ENCODE measurements around the gene MRPS34. TPM values are rescaled to one million over a fixed set of nuclear protein-coding genes. Genes with fewer than 3 reads are reported as not detected.

MRPS34 gene
- total and polyA plus RNA-seq, 9 of the 15 experiments (the other 6 are each of a cell fraction or from before 2014, with no cell fraction given) = 5.2 to 334 (median 92.8) TPM

- TF ChIP-seq ZNF140 (CRISPR knock-in tag; IDR thresholded peaks at IDR 0.05) (no peak), SAFB (IDR thresholded peaks at IDR 0.05; ENCODE audit: borderline replicate concordance, low read depth, low read length) (no peak), STAT5A (IDR thresholded peaks at IDR 0.05; ENCODE audit: borderline replicate concordance, low read length) (no peak), MCM3 (IDR thresholded peaks at IDR 0.05) (no peak), TBP (optimal IDR thresholded peaks at IDR 0.05; ENCODE audit: low read depth, low read length) (peak; percentile 39), JUN (IDR thresholded peaks at IDR 0.05; ENCODE audit: borderline replicate concordance, low read depth, low read length) (no peak), JUN (CRISPR knock-in tag; IDR thresholded peaks at IDR 0.05; ENCODE audit: borderline replicate concordance) (no peak), ZFP91 (CRISPR knock-in tag; IDR thresholded peaks at IDR 0.05) (peak; percentile 86), ZNF695 (CRISPR knock-in tag; IDR thresholded peaks at IDR 0.05) (no peak), HNRNPUL1 (IDR thresholded peaks at IDR 0.05; ENCODE audit: low read length) (no peak)
- TF ChIP-seq, protein P1, sequence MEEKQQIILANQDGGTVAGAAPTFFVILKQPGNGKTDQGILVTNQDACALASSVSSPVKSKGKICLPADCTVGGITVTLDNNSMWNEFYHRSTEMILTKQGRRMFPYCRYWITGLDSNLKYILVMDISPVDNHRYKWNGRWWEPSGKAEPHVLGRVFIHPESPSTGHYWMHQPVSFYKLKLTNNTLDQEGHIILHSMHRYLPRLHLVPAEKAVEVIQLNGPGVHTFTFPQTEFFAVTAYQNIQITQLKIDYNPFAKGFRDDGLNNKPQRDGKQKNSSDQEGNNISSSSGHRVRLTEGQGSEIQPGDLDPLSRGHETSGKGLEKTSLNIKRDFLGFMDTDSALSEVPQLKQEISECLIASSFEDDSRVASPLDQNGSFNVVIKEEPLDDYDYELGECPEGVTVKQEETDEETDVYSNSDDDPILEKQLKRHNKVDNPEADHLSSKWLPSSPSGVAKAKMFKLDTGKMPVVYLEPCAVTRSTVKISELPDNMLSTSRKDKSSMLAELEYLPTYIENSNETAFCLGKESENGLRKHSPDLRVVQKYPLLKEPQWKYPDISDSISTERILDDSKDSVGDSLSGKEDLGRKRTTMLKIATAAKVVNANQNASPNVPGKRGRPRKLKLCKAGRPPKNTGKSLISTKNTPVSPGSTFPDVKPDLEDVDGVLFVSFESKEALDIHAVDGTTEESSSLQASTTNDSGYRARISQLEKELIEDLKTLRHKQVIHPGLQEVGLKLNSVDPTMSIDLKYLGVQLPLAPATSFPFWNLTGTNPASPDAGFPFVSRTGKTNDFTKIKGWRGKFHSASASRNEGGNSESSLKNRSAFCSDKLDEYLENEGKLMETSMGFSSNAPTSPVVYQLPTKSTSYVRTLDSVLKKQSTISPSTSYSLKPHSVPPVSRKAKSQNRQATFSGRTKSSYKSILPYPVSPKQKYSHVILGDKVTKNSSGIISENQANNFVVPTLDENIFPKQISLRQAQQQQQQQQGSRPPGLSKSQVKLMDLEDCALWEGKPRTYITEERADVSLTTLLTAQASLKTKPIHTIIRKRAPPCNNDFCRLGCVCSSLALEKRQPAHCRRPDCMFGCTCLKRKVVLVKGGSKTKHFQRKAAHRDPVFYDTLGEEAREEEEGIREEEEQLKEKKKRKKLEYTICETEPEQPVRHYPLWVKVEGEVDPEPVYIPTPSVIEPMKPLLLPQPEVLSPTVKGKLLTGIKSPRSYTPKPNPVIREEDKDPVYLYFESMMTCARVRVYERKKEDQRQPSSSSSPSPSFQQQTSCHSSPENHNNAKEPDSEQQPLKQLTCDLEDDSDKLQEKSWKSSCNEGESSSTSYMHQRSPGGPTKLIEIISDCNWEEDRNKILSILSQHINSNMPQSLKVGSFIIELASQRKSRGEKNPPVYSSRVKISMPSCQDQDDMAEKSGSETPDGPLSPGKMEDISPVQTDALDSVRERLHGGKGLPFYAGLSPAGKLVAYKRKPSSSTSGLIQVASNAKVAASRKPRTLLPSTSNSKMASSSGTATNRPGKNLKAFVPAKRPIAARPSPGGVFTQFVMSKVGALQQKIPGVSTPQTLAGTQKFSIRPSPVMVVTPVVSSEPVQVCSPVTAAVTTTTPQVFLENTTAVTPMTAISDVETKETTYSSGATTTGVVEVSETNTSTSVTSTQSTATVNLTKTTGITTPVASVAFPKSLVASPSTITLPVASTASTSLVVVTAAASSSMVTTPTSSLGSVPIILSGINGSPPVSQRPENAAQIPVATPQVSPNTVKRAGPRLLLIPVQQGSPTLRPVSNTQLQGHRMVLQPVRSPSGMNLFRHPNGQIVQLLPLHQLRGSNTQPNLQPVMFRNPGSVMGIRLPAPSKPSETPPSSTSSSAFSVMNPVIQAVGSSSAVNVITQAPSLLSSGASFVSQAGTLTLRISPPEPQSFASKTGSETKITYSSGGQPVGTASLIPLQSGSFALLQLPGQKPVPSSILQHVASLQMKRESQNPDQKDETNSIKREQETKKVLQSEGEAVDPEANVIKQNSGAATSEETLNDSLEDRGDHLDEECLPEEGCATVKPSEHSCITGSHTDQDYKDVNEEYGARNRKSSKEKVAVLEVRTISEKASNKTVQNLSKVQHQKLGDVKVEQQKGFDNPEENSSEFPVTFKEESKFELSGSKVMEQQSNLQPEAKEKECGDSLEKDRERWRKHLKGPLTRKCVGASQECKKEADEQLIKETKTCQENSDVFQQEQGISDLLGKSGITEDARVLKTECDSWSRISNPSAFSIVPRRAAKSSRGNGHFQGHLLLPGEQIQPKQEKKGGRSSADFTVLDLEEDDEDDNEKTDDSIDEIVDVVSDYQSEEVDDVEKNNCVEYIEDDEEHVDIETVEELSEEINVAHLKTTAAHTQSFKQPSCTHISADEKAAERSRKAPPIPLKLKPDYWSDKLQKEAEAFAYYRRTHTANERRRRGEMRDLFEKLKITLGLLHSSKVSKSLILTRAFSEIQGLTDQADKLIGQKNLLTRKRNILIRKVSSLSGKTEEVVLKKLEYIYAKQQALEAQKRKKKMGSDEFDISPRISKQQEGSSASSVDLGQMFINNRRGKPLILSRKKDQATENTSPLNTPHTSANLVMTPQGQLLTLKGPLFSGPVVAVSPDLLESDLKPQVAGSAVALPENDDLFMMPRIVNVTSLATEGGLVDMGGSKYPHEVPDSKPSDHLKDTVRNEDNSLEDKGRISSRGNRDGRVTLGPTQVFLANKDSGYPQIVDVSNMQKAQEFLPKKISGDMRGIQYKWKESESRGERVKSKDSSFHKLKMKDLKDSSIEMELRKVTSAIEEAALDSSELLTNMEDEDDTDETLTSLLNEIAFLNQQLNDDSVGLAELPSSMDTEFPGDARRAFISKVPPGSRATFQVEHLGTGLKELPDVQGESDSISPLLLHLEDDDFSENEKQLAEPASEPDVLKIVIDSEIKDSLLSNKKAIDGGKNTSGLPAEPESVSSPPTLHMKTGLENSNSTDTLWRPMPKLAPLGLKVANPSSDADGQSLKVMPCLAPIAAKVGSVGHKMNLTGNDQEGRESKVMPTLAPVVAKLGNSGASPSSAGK (IDR thresholded peaks at IDR 0.05) = no peak
- TF ChIP-seq, protein P2, sequence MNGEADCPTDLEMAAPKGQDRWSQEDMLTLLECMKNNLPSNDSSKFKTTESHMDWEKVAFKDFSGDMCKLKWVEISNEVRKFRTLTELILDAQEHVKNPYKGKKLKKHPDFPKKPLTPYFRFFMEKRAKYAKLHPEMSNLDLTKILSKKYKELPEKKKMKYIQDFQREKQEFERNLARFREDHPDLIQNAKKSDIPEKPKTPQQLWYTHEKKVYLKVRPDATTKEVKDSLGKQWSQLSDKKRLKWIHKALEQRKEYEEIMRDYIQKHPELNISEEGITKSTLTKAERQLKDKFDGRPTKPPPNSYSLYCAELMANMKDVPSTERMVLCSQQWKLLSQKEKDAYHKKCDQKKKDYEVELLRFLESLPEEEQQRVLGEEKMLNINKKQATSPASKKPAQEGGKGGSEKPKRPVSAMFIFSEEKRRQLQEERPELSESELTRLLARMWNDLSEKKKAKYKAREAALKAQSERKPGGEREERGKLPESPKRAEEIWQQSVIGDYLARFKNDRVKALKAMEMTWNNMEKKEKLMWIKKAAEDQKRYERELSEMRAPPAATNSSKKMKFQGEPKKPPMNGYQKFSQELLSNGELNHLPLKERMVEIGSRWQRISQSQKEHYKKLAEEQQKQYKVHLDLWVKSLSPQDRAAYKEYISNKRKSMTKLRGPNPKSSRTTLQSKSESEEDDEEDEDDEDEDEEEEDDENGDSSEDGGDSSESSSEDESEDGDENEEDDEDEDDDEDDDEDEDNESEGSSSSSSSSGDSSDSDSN (IDR thresholded peaks at IDR 0.05; ENCODE audit: borderline replicate concordance in 1 of 2, low read depth in 2 of 2, low read length in 2 of 2) = no peak
Measured at GRCh38 chr16:1771188-1771863, 1.6 kb downstream of the MRPS34 start, which contains the start of gene NME3 (continued).
